ENCODE results near the gene FAM83D.
"Not testable (repeated sequence)": the region's sequence is repeated elsewhere in the genome, so short reads cannot be mapped to it uniquely, and the experiment has no call there.

FAM83D gene

DNA sequence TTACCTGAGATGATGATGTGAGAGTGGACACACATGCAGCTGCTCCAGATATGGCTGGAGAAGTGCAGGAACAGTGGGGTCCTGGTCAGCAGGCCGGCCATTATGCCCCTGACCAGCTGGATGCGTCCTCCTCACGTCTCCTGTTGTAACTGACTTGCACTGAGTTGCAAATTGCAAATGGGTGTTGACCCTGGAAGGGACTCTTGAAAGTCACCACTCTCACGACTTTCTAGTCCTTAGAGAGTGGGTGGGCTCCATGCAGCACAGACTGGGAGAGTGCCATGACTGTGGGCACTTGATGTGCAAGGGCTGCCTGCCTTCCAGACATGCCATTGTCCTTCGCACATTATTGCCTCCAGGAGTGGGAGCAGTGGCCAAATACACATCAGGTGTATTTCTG lies 10.8 kb downstream of the FAM83D start:
- DNase-seq: no peak

DNA sequence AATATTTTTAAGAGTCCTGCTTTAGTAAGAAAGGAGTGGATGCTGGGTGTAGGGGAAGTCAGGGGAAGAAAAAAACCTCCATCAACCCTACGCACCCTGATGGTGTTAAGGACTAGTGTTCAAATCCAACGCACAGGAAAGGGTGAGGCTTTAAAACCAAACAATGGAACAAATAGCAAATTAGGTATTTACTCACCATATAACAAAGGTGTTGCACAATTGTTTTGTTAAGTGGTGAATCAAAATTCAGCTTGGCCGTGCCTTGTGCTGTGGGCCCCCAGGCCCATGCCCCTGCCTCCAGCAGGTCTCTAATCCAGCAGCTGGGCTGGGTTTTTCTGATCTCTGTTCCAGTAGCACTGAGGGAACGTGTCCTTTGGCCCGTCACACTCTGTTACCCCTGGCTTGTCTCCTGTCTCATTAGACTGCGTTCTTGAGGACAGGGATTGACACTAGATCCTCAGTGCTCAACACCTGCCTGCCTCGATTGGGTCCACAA lies 11.8 kb downstream of the FAM83D start:
- no peak for DNase-seq

DNA sequence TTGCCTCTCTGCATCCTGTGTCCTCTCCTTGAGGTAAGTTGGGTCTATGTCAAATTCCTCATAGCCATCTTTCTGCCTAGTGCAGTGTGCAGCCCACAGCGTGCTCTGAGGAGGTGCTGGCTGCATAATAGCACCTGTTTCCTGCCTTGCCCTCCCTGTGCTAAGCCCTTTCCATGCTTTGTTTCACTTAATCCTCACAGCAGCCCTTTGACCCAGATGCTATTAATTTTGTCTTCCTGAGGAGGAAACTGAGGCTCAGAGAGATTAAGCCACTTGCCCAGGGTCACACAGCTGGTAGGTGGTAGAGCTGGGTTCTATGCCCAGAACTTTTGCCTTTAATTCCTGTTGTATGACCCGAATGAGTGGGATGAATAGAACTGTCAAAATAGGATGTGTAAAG lies 13.5 kb downstream of the FAM83D start:
- no peak for DNase-seq

DNA sequence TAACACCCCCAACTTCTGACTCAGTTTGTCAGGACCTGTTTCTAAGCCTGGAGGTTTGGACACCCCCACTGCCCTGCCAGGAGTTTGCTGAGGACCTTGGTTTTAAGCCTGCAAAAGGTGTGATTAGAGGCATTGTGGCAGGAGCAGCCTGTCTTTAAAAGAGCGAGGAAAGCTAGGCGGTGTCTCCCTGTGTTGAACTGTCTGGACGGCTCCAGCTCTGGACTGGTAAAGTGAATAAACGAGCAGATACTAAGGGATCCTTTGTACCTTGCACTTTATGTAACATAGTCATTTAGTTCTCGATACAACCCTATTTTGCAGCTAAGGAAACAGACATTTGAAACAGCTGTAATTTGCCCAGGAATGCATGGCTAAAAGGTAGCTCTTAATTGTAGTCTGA lies 14.4 kb downstream of the FAM83D start:
- no peak for DNase-seq

GRCh38 chr20:38941726-38942389 lies 15.6 kb downstream of the FAM83D start:
- no peak for DNase-seq

- no peak for DNase-seq
Measured at GRCh38 chr20:38945012-38945411, 18.8 kb downstream of the FAM83D start.

GRCh38 chr20:38946836-38947235 lies 20.6 kb downstream of the FAM83D start:
- no peak for DNase-seq

GRCh38 chr20:38947931-38948362 lies 21.7 kb downstream of the FAM83D start:
- no peak for DNase-seq

GRCh38 chr20:38950254-38950653 lies 24.0 kb downstream of the FAM83D start:
- no peak for DNase-seq

GRCh38 chr20:38951611-38952010 lies 25.4 kb downstream of the FAM83D start:
- no peak for DNase-seq

DNA sequence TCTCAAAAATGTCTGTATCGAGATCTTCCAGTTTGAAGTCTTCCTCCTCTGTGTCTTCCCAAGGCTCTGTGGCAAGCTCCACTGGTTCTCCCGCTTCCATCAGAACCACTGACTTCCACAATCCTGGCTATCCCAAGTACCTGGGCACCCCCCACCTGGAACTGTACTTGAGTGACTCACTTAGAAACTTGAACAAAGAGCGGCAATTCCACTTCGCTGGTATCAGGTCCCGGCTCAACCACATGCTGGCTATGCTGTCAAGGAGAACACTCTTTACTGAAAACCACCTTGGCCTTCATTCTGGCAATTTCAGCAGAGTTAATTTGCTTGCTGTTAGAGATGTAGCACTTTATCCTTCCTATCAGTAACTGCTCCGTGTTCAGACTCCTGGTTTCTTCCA lies 25.9 kb downstream of the FAM83D start:
- DNase-seq: no peak

DNA sequence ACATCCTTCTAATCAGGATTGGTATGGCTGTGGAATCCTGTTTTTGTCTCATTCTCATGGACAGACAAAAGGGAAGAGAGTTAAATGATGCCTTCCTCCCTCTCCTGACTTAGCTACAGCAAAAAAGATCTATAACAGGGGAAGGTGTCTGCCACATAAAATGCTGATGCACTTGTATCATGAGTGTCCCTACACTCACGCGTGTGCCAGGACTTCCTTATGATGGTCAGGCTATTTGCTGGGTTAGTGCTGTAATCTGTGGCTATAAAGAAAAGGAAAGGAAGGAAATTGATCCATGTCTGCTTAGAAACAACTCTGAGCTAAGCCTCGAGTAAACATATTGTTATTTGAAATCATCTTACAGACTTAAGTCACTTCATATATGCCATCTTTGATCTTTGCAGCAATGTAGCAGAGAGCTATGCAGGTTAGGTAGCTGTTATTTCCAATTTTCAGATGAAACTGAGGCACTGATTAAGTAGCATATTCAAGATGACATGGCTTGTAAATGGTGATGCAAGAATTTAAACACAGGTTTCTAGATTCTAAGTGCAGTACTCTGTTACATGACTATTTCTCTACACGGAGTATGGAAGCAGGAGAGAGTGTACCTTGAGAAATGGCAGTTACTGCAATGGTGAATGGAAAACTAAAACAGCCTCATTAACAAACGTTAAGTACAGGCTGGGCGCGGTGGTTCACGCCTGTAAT lies 27.6 kb downstream of the FAM83D start:
- no peak for DNase-seq

DNA sequence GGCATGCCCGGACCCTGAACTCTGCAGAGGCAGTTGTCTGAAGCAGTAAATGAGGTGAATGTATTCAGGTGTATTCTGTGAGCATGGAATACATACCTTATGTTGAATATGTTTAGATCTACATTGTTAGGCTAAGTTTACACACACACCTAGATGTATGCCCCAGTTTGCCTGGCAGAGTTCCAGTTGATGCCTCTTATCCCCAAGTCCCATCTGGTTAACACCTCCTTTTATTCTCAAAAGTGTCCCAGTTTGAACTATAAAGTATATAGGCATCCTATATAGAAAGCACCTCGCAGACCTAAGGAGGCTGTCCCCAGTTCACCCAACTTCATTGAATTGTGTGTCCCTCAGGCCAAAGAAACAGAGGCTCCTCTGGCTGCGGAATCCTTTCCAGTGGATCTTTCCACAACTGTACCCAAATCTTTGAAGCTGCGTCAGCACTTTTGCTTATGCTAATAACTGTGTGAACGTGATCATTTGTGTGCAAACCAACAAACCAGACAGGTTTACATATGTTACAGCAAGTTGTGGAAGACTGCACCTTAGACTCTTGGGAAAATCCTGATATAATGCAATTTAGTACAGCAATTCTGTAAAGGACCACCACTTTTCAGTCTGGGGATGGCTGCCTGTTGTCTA lies 31.1 kb downstream of the FAM83D start:
- DNase-seq: no peak

- no peak for DNase-seq
Measured at GRCh38 chr20:38957915-38958485, 31.8 kb downstream of the FAM83D start.

DNA sequence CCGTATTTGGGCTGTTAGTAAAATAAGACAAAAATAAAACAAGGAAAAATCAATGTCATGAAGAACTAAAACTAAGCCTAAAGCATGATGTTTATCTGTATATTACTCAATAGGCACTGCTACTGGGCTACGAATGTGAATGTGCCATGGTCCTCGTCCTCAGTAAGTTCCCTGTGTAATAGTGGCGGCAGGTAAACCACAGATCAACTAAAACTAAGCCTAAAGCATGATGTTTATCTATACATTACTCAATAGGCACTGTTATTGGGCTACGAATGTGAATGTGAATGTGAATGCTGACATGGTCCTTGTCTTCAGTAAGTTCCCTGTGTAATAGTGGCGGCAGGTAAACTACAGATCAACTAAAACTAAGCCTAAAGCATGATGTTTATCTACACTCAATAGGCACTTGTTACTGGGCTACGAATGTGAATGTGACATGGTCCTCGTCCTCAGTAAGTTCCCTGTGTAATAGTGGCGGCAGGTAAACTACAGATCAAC lies 34.0 kb downstream of the FAM83D start:
- DNase-seq: not testable (repeated sequence)

DNA sequence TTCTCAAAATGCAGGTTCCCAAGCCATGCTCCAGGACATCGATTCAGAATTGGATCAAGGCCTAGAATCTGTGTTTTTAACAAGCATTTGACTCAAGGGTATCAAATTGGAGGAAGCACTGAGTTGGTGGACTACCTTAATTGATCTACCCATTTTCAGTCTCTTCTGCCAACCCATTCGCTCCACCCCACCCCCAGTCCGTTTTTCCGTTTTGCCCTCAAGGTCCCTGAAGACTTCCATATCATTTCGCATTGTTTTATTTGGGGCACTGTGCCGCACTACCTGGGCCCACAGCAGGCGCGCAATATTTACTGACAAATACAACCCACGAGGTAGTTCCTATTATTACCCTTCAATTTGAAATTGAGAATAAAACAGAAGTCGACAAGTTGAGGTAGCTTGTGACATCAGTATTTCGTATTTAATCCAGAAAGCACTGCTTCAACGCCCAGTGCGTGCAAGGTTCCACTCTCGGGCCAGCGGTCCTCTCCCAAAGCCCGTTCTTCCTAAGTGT lies 35.4 kb downstream of the FAM83D start:
- DNase-seq: no peak

DNA sequence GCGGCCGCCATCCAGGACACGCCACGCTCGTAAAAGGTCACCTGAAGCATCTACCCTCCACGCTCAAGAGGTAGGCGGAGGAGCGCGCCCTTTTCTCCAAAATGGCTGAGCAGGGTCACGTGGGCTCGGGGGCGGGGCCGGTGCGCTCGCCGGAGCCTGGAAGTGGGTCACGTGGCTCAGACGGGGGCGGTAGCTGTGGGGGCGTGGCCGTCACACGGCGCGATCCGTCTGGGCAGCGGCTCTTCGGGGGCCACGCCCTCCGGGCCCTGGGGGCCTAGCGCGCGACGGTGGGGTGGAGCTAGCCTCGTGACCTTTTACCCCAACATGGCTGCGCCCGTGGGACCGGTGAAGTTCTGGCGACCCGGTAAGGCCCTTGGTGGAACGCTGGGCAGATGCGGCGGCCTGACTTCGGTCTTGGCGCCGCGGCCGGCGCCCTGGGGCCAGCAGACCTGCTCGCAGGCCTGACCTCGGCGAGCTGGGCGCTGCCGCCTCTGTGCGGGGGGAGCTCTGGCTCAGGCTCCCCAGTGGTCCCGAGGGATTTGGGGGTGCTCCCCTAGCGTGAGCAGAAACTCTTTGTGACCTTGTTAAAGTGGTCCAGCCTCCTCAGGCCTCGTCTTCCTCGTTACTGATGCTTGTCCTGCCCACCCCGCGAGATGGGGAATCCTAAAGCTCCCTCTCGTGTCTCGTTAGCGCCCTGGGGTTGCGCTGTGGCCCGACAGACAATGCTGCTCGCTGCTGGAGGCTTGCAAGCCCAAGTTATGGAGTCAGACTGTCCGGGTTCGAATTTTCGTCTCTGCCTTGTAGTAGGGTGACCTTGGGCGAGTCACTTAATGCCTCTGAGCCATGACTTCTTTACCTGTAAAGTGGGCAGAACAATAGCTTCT lies 36.1 kb downstream of the FAM83D start, which contains the start of gene DHX35:
Gene DHX35, plus strand, starts transcription at position 301 of the 884 bp plus-strand sequence. Its CDS starts 24 bp downstream, at position 325.
- DNase-seq: peak; percentile 93 to 95

DNA sequence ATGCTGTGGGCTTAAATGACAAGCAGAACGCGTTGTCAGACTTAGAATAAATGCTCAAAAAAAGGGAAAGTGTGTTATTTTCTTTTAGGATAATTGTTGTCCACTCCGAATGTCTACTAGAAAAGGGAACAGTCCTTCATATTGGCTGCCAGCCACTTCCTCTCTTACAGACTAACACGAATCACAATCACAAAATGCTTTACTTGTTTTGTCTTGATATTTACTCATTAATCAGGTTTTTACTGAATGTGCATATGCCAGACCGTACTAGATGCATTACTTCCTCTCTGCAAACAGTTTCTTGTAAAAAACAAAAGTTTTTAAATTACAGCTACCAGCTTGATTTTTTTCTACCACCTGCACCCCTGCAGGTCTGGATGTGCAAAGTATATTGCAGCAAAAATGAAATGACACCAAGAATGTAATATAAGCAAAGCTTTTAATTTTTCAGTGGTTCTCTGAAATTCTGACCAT lies 36.7 kb downstream of the FAM83D start:
- no peak for DNase-seq

- no peak for DNase-seq
Measured at GRCh38 chr20:38963745-38964144, 37.5 kb downstream of the FAM83D start.

- DNase-seq: no peak
Measured at GRCh38 chr20:38965264-38965663, 39.0 kb downstream of the FAM83D start.

- DNase-seq: no peak
Measured at GRCh38 chr20:38968090-38968489, 41.9 kb downstream of the FAM83D start.

- DNase-seq: no peak
Measured at GRCh38 chr20:38969708-38970107, 43.5 kb downstream of the FAM83D start.

Data from SHP77 (cell line).